ENCODE results near the gene NTMT1.
"Not testable (repeated sequence)": the region's sequence is repeated elsewhere in the genome, so short reads cannot be mapped to it uniquely, and the experiment has no call there.

NTMT1 gene

DNA sequence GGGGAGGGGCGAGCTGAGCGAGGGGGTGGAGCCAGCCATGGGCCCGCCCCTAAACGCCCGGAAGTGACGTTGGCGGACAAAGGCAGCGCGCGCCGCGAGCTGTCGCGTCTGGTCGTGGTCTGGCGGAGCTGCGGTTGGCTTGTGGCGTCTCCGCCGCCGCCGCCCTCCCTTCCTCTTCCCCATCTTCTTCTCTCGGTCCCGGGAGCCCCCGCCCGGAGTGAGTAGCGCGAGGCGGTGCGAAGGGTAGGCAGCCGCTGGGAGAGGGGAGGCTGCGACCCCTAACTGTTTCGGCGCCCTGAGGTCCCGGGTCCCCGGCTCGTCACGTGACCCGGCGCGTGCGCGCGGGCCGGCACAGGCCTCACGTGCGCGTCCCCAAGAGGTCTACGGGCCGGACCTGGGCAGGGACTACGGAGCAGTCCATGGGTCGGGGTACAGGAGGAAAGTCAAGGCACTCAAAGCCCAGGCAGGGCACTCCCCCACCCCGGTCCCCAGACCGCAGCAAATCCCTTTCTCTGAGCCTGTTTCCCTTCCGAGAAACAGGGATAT, at the start of gene NTMT1:
NTMT1 (plus strand) TSS at position 85 of the 546 bp plus-strand sequence. CDS start 6,541 bp downstream, outside the sequence.
- peak; percentile 93 for DNase-seq (ENCODE audit: low spot score)

- no peak for DNase-seq (ENCODE audit: low spot score)
These were observed 49.1 kb upstream of the NTMT1 start for GRCh38 chr9:129576546-129577543.

DNA sequence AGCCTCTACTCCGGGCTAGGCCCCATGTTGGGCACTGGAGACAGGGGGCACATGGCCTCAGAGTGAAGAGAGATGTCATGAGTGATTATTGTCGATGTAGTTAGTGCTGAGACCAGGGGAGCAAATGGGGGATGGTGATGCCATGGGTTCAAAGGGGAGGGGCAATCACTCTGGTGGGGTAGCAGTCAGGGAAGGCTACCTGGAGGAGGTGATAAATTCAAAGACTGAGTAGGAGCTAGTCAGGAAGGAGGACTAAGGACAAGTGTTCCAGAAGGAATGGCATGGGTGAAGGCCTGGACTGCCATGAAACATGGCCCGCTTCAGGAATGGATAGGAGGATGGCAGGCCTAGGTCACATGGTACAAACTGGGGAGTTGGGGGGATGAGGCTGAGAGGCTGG, 46.7 kb upstream of the NTMT1 start:
- no peak for DNase-seq (ENCODE audit: low spot score)

DNA sequence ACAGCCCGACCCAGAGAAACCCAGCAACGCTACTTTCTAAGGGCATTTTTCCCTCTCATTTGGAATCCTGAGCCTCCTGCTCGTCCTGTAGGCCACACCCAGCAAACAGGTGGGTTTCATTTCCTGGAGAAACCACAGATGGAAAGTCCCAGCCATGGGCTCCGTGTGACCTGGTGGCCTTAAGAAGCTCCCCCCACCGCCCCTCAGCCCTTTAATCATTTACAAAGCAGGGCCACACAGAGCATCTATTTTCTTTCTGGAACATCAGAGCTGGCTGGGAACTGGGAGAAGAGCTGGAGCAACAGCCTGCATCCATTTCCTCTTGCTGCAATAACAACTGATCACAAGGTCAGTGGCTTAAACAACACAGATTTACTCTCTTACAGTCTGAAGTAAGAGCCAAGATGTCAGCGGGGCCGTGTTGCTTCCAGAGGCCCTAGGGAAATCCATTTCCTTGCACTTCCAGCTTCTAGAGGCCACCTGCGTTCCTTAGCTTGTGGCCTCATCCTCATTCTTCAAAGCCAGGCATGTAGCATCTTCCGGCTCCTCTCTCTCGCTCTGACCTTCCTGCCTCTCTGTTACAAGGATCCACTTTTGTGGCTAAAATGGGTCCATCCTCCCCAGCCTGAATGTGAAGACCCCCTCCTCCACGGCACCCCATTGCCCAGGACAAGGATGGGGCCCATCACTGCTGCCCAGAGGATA, 45.6 kb upstream of the NTMT1 start:
- no peak for DNase-seq (ENCODE audit: low spot score)

GRCh38 chr9:129581505-129582189, 44.3 kb upstream of the NTMT1 start:
- DNase-seq (ENCODE audit: low spot score): no peak

DNA sequence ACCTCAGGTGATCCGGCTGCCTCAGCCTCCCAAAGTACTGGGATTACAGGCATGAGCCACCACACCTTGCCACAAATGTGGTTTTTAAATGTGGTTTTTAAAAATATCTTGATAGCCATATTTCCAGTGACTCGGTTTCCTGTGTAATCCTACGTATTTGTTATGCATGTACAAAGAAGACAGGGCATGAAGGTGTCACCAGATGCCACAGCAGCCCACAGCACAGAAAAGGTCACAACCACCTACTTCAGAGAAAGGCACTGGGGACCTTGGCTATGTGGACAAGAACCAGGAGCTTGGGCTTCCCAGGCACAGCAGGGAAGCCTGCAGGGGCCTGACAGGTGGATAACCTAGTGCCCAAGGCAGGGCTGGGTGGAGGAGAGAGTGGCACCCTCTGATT, 43.1 kb upstream of the NTMT1 start:
- DNase-seq (ENCODE audit: low spot score): no peak

- DNase-seq (ENCODE audit: low spot score): no peak
These were observed 42.5 kb upstream of the NTMT1 start for GRCh38 chr9:129583308-129584038.

DNA sequence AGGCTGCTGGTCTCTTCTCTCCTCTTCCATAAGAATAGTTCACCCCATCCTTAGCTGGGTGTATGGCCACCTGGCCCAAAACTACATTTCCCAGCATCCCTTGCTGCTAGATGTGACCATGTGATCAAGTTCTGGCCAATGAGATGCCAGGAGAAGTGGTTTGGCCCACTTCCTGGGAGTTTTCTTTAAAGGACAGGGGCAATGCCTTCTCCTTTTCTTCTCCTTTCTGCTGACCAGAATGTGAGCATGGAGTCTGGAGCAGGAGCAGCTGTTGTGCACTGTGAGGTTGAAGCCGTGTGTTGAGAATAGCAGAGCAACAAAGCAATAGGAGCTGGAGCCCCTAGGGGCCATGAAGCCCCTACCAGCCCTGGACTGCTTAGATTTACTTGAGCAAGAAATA, 41.8 kb upstream of the NTMT1 start:
- DNase-seq (ENCODE audit: low spot score): peak; percentile 83

DNA sequence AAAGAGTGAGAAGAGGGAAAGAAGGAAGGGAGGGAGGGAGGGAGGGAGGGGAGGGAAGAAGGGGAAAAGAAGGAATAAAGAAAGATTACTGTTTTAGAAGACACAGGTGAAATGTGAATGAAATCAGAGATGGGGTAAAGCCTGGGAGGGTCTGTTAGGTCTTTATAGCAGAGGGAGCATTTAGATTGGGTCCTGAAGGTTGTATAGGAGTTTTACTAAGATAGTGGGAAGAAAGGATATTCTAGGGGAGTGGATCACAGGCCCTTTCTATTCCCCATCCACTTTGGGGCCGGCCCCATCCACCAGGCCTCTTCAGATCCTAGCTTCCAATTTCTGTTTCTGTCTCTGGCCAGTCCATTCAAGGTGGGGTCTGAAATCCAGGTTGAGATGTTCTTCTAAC, 40.6 kb upstream of the NTMT1 start:
- no peak for DNase-seq (ENCODE audit: low spot score)

DNA sequence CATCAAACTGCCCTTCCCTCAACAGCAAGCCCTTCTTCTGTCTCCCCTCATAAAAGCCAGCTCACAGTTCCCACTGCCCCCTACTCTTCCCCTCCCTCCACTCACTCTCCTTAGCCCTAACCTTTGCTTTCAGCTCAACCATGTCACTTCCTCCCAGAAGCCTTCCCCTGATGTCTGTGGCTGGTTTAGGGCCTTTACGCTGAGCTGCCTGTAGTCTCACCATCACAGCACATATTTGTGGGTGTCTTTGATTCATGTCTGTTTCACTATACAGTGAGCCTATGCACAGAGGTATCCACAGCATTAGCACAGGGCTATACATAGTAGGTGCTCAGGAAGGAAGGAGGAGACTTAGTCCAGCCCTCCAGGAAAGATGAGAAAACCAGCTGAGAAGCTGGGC, 39.7 kb upstream of the NTMT1 start:
- no peak for DNase-seq (ENCODE audit: low spot score)

- no peak for DNase-seq (ENCODE audit: low spot score)
These were observed 39.3 kb upstream of the NTMT1 start for GRCh38 chr9:129586685-129587084.

GRCh38 chr9:129587487-129588262, 38.3 kb upstream of the NTMT1 start:
- DNase-seq (ENCODE audit: low spot score): no peak

- DNase-seq (ENCODE audit: low spot score): no peak
These were observed 35.5 kb upstream of the NTMT1 start for GRCh38 chr9:129590466-129590865.

- no peak for DNase-seq (ENCODE audit: low spot score)
These were observed 34.0 kb upstream of the NTMT1 start for GRCh38 chr9:129591916-129592315.

GRCh38 chr9:129592790-129593189, 33.2 kb upstream of the NTMT1 start:
- DNase-seq (ENCODE audit: low spot score): not testable (repeated sequence)

DNA sequence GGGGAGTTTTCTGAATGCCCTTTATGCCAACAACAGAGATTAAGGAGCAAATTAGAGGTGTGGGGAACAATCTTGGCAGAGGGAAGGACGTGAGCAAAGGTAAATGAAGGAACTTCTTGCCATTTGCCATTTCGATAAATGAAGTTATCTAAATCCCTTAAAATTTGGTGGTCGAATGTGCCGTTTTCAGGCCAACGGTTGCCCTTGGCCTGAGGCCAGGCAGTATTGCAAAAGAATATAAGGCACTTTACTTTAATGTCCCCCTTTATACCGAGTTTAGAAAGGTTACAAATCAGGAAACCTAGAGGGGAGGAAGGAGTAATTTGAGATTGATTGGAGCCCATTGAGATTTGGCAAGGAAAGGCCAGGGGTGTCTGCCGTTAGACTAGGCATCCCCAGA, 31.3 kb upstream of the NTMT1 start:
- DNase-seq (ENCODE audit: low spot score): no peak

- no peak for DNase-seq (ENCODE audit: low spot score)
These were observed 30.6 kb upstream of the NTMT1 start for GRCh38 chr9:129595311-129595741.

GRCh38 chr9:129595903-129596540, 29.9 kb upstream of the NTMT1 start:
- DNase-seq (ENCODE audit: low spot score): no peak

GRCh38 chr9:129596541-129597331, 29.2 kb upstream of the NTMT1 start:
- no peak for DNase-seq (ENCODE audit: low spot score)

All from HuH-7.5 (cell line).